Type B pancreatic cell (in vitro differentiated cells): Measurements from ENCODE around the gene EIF4G2. TPM values are rescaled to one million over a fixed set of nuclear protein-coding genes. Genes with fewer than 3 reads are reported as not detected.

ENCODE experiments used
- DNase-seq: peaks from one replicate; pipeline ENCODE4 v3.0.0; 2021; ENCODE audit warnings: mixed read lengths; ENCODE audit not compliant: unreplicated experiment; ENCODE audit errors: extremely low spot score
- H3K27ac Mint-ChIP-seq: 2 replicates; pipeline ENCODE4 v1.8.0; 2021; ENCODE audit warnings: mild to moderate bottlenecking, mixed read lengths
- H3K27me3 Mint-ChIP-seq: 2 replicates; pipeline ENCODE4 v1.8.0; 2021; ENCODE audit warnings: mixed read lengths
- H3K36me3 Mint-ChIP-seq: 2 replicates; pipeline ENCODE4 v1.8.0; 2021; ENCODE audit warnings: mixed read lengths
- H3K4me1 Mint-ChIP-seq: one replicate; pipeline ENCODE4 v1.8.0; 2021; ENCODE audit warnings: mixed read lengths; ENCODE audit not compliant: unreplicated experiment
- H3K4me3 Mint-ChIP-seq: 2 replicates; pipeline ENCODE4 v1.8.0; 2021; ENCODE audit warnings: mild to moderate bottlenecking, mixed read lengths
- H3K9me3 Mint-ChIP-seq: 2 replicates; pipeline ENCODE4 v1.8.0; 2021; ENCODE audit warnings: mixed read lengths
- CTCF ChIP-seq: fragments of 200-600 bp; sonication (generic); conservative IDR thresholded peaks from 2 replicates; pipeline ENCODE4 v1.5.0; 2021; ENCODE audit warnings: antibody characterized with exemption, mild to moderate bottlenecking
- total RNA-seq: library from RNA; stranded (reverse); gene quantifications from 2 replicates; pipeline ENCODE4 v1.2.1, GENCODE V29; 2021; ENCODE audit warnings: low replicate concordance

Gene EIF4G2
- total RNA-seq, 1 donor from 2014 or later = 1,092 TPM

DNA sequence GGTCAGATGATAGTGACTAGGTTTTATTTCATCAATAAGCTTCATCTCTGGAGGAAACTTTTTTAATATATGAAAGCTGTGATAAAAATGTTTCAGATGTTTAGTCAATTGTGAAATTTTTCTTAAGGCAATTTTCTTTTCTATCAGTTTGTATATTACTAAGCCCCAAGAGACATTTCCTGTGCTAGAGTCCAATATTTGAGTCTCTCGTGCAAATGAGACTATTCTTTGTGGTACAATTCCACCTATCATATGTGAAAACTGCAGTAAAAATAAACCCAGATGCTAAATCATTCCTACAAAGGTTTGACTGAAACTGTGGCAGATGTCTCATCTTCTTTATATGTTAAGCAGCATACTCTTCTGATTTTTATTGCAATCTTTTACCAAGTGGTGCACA is 29.6 kb downstream of the EIF4G2 start:
- Mint-ChIP-seq H3K9me3 (no peaks in the 10 kb centered on the region), H3K36me3 (peaks cover 17% of the 10 kb centered on the region), H3K4me3 (no peak overlapping the region), H3K4me1 (no peaks in the 10 kb centered on the region), H3K27me3 (no peaks in the 10 kb centered on the region), H3K27ac (no peak overlapping the region)
- no peak for TF ChIP-seq CTCF
- DNase-seq = no peak

DNA sequence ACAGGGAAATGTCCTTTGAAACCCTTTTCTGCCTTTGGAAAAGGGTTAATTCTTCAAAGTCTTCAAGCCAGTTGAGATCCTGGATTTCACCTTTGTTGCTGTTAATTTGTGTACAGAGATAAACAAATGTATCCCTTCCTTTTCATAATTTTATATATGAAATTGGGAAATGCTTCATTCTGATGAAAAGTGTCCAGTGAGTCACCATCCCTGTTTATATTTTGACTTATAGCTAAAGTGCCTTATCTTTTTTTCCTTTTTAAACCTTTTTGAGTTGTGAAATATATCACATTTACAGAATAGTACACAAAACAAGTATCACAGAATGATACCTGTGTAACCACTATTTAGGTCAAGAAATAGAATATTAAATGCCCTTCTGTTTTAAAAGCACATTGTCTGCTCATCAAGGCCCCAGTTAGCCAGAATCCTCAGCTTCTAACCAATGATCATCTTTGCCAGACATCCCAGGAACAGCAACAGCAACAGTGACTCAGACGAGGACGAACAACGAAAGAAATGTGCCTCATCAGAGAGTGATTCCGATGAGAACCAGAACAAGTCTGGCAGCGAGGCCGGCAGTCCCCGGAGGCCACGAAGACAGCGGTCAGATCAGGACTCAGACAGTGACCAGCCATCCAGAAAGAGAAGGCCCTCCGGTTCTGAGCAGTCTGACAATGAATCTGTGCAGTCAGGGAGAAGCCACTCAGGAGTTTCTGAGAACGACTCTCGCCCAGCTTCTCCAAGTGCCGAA is 30.3 kb downstream of the EIF4G2 start:
- Mint-ChIP-seq H3K27me3 (no peaks in the 10 kb centered on the region), H3K27ac (no peak overlapping the region), H3K9me3 (no peaks in the 10 kb centered on the region), H3K36me3 (peaks cover 21% of the 10 kb centered on the region), H3K4me1 (no peaks in the 10 kb centered on the region), H3K4me3 (no peak overlapping the region)
- no peak for TF ChIP-seq CTCF
- no peak for DNase-seq

DNA sequence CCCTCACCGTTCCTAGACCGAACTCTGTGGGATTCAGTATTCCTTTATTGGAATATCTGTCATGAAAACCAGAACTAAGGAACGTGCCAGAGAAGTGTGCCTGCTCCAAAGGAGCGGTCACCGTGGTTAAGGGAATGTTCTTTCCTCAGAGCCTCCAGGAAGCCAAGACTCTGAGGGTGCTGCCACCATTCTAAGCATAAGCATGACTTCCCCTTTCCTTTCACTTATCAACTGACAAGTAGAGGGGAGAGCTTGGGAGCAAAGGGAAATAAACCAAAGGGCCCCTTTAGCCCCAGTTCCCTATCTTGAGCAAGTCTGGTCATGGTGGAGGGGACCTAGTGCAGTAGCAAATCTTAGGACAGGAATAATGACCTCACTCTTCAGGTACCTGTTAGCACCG is 30.9 kb downstream of the EIF4G2 start:
- no peaks in the 10 kb centered on the region for H3K9me3 Mint-ChIP-seq
- no peak overlapping the region for H3K4me3 Mint-ChIP-seq
- H3K36me3 Mint-ChIP-seq = peaks cover 21% of the 10 kb centered on the region
- no peaks in the 10 kb centered on the region for H3K27me3 Mint-ChIP-seq
- no peak for TF ChIP-seq CTCF
- no peaks in the 10 kb centered on the region for H3K4me1 Mint-ChIP-seq
- DNase-seq = no peak
- H3K27ac Mint-ChIP-seq = no peak overlapping the region

- no peaks in the 10 kb centered on the region for H3K4me1 Mint-ChIP-seq
- no peaks in the 10 kb centered on the region for H3K9me3 Mint-ChIP-seq
- no peak overlapping the region for H3K4me3 Mint-ChIP-seq
- TF ChIP-seq CTCF = no peak
- H3K27me3 Mint-ChIP-seq = no peaks in the 10 kb centered on the region
- peaks cover 22% of the 10 kb centered on the region for H3K36me3 Mint-ChIP-seq
- no peak for DNase-seq
- no peak overlapping the region for H3K27ac Mint-ChIP-seq
Observed at GRCh38 chr11:10777393-10777793, 31.3 kb downstream of the EIF4G2 start.

- TF ChIP-seq CTCF = no peak
- peaks cover 4% of the 10 kb centered on the region for H3K4me1 Mint-ChIP-seq
- DNase-seq = no peak
- no peak overlapping the region for H3K27ac Mint-ChIP-seq
- H3K4me3 Mint-ChIP-seq = no peak overlapping the region
- H3K9me3 Mint-ChIP-seq = no peaks in the 10 kb centered on the region
- no peaks in the 10 kb centered on the region for H3K27me3 Mint-ChIP-seq
- H3K36me3 Mint-ChIP-seq = peaks cover 36% of the 10 kb centered on the region
Observed at GRCh38 chr11:10774811-10775210, 33.9 kb downstream of the EIF4G2 start.
